HG03103 (cell line): Measurements from ENCODE around the gene TGIF2.
"Not testable (repeated sequence)": the region's sequence is repeated elsewhere in the genome, so short reads cannot be mapped to it uniquely, and the experiment has no call there.

Source experiments
- ATAC-seq: cut with Tn5 transposase; IDR thresholded peaks from one replicate; pipeline ENCODE4 v1.9.1; 2021; ENCODE audit warnings: low read depth; ENCODE audit not compliant: unreplicated experiment

TGIF2 gene

GRCh38 chr20:36607586-36608387, 34.4 kb downstream of the TGIF2 start:
- no peak for ATAC-seq

- not testable (repeated sequence) for ATAC-seq
These were observed 35.0 kb downstream of the TGIF2 start for GRCh38 chr20:36608388-36608728.

GRCh38 chr20:36611625-36612024, 38.2 kb downstream of the TGIF2 start:
- no peak for ATAC-seq

- no peak for ATAC-seq
These were observed 40.6 kb downstream of the TGIF2 start for GRCh38 chr20:36613974-36614373.

GRCh38 chr20:36614781-36615557, 41.6 kb downstream of the TGIF2 start:
- no peak for ATAC-seq

DNA sequence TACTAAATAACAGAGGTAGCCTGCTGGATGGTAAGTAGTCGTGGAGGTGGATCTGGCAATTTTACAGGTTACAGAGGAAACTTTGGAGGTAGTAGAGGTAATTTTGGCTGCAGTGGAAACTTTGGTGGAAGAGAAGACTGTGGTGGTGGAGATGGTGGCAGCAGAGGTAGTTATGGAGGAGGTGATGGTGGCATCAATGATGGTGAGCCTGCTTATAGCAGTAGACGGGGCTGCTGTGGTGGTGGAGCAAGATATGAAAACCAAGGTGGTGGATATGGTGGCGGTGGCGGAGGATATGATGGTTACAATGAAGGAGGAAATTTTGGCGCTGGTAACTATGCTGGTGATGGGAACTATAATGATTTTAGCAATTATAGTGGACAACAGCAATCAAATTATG, 47.5 kb downstream of the TGIF2 start:
- ATAC-seq, result no peak

GRCh38 chr20:36623444-36623843, 50.0 kb downstream of the TGIF2 start:
- ATAC-seq, result no peak

DNA sequence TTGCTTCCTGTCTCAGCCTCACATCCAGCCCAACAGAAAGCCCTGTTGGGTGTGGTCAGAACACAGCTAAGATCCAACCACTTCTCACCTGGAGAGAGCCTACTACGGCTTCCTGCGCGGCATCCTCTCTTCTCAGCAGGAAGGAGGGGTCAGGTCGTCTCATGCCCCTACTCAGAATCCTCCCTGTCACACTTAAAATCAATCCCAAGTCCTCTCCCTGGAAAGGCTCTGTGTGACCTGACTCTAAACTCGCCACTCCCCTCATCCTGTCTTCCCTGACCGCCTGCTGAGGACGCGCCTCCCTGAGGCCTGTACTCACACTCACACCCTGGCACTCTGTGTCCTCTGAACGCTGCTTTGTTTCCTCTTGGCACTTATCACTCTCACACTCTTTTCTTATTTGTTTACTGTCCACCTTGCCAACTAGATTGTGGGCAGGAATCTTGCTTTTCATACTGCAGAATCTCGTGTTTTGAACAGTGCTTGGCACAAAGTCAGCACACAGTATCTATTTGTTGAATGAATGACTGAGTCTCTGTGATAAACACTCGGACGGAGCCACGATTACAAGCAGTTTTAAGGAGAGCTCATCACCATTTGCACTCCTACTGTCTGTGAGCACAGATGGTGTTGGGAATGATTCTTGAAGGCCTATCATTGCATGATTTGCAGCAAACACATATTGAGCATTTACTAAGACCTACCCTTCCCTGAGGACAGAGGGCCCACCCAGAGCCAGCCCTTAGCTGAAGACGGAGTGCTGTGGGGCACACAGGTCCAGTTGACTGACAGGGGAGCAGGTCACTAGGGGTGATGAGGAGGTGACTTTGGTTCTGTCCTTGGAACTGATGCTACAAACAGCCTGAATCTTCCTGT, 50.9 kb downstream of the TGIF2 start:
- no peak for ATAC-seq

DNA sequence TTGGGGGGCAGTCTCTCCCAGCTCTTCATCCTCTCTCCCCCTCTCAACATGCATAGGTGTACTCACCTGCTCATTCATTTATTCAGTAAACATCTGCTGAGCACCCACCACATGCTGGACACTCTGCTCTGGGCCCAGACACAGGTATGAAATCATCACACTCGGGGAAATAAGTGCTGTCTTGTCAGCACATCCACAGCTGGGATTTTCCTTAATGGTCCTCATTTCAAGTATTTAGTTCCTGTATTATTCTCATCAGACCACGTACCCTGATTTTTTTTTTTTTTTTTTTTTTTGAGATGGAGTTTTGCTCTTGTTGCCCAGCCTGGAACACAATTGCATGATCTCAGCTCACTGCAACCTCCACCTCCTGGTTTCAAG, 51.5 kb downstream of the TGIF2 start:
- ATAC-seq, result no peak

DNA sequence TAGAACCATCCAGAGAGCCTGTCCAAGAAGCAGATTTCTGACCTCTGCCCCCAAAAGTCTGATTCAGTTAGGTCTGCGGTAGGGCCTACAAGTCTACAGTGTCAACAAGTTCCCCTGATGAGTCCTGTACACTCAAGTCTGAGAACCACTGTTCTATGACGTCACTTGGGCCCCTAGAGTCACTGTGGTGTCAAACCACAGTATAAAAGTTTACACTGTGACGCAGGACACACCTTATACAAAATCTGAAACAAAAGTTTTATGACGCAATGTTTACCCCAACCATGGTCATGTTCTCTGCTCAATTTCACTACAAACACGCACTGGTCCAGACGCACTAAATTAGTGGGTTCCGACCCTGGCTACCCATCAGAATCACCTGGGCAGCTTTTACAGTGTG, 54.7 kb downstream of the TGIF2 start:
- ATAC-seq, result no peak

DNA sequence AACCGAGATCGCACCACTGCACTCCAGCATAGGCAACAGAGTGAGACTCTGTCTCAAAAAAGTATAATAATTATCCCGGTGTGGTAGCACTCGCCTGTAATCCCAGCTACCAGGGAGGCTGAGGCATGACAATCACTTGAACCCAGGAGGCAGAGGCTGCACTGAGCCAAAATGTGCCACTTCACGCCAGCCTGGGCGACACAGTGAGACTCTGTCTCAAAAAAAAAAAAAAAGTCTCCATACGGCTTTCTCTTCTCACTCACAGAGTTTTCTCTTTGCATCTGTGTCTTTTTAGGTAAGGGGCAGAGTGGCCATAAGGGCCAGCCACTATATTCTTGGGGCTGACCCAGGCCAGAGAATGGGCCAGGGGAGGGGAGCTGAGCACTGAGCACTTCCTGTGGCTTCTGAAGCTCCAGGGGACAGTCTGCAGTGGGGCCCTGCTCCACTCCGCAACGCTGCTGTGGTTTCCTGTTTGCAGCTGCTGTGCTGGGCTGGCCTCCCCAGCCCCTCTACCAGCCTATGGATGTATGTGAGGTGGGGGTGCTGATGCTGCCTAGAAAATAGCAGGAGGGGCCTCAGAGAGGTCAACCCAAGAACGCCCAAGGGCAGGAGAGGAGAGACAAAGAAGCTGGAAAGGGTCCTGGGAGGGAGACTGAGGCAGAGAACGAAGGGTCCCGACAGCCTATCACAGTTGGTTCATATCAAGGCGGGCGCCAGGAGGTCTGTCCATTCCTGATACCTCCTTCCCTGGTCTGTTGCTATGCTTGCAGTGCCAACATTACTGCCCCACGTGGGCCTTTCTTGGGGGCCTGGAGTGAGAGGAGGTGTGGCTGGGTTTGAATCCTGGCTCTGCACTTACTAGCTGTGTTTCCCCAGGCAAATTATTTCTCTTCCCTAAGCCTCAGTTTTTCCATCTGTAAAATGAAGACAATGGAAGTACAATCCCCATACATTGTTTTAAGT, 56.6 kb downstream of the TGIF2 start:
- no peak for ATAC-seq

GRCh38 chr20:36631646-36632045, 58.2 kb downstream of the TGIF2 start:
- ATAC-seq, result no peak

DNA sequence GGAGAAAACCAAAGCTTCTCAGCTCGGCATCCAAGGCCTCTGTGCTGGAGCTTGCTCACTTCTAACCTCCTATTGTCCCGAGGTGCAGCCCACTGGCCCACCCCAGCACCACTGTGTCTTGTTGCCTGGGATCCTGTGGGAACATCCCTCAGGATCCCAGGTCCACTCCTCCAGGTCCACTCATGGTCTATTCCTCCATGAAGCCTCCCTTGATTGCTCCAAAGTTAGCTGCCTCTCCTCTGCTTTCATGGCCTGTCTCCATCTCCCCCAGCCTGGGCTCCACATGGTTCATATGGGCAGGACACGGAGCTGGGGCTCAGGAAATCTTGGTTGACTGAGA, 58.7 kb downstream of the TGIF2 start:
- ATAC-seq, result no peak

DNA sequence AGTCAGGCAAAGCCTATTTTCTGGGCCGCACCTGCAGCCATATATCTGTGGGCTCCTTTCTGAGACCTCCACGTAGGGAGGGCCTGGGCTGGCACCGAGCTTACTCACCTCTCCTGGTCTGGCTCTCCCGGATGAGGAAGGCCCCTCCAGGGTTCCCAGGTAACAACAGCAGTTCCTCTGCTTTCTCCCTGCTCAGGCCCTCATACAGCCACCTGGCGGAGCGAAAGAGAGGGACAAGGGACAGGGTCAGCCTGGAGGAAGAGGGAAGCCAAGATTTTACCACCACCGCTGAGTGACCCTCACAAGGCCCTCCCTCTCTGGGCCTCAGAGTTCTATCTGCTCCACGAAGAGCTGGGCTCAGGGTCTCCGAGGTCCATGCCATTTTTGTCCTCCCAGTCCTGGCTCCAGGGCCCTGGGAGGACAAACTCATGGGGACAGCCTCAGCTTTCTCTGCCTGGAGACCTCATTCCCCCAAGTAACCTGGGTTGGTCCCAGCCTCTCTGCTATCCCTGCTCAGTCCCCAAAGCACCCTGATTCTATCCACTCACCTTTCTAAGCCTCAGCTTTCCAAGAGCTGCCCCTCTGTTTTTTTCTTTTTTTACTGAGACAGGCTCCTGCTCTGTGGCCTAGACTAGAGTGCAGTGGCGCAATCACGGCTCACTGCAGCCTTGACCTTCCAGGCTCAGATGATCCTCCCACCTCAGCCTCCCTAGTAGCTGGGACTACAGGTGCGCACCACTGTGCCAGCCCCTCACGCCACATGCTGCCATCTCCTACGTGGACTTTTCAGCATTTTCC, 59.3 kb downstream of the TGIF2 start:
- ATAC-seq, result no peak

DNA sequence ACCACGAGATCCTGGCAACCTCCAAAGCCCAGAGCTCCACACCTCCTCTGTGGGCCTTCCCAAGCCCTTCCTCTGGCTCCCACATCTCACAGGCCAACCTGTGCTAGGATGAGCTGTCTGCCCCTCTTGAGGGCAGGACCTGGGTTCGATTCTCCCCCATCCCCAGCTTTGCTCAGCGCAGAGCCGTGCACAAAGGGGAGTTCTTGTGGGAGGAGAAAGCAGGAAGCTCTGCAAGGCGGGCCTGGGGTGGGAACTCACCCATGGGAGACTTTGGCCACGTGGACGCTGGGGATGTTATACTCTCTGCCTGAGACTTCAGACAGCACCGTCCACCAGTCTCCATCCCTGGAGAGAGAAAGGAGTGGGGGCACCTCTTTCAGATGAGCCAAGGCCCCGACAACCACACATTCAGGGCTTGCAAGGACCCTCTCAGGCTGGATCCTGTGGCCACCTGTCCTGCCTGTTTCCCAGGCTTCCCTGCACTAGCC, 59.9 kb downstream of the TGIF2 start:
- ATAC-seq, result no peak

GRCh38 chr20:36634342-36634741, 60.9 kb downstream of the TGIF2 start:
- no peak for ATAC-seq

GRCh38 chr20:36638876-36639400, 65.5 kb downstream of the TGIF2 start:
- not testable (repeated sequence) for ATAC-seq

DNA sequence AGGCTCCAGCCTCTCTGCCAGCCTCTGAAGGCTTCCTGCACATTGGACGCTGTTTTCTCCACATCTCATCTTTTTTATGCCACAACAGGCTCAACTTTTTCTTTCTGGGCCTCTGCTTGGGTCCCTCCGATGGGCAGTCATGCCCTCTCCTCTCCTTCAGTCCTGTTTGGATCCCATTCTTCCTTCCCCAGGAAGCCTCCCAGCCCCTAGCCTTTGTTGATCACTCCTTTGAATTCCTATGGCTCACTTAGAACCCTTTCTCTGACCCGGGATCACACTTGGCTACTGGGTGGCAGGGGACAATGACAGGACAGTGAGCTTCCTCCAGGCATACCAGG, 68.1 kb downstream of the TGIF2 start:
- no peak for ATAC-seq

- ATAC-seq, result no peak
These were observed 68.7 kb downstream of the TGIF2 start for GRCh38 chr20:36642136-36642535.
